Stimulated activated CD4-positive, alpha-beta T cell treated with anti-CD3 and anti-CD28 coated beads, TNF-alpha, amount 100 ng/mL, for 24 hours (primary cell): ENCODE measurements around the gene TWF1.
"Not testable (repeated sequence)": the region's sequence is repeated elsewhere in the genome, so short reads cannot be mapped to it uniquely, and the experiment has no call there.

Source experiments
- DNase-seq, 3 experiments: peaks; one replicate each; pipeline ENCODE4 v3.0.0-alpha.2; 2020; ENCODE audit warnings: low read depth in 3 of 3

TWF1 gene

GRCh38 chr12:43805149-43805859, 813 bp downstream of the TWF1 start:
- DNase-seq = no peak

DNA sequence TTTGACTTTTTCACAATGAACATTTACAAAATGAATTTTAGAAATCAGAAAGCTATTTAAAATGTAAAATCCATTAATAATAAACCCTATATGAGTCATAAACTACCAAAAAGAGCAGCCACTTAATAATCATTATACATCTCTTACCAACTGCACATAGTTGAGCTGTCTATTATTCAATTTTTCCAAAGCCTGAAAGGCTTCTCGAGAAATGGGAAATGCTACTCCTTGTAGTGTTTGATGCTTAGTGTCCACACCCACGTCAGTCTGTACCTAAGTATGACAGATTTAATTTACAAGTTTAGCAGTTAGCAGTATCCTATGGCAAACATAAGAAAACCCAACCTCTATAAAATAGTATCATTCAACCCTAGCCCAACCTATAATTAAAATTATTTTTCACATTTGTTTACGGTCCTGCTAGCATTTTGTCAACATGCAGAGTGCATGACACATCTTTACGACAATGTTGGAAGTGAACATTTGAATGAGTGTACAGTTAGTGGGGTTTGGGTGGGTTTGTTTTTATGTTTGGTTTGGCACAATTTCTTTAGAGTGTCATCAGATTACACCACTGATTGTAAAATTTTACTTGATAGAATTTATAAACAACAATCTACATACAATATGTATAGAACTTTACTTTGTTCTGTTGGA, 8.4 kb downstream of the TWF1 start:
- no peak for DNase-seq

- DNase-seq = no peak
These were observed 10.3 kb downstream of the TWF1 start for GRCh38 chr12:43795716-43796280.

DNA sequence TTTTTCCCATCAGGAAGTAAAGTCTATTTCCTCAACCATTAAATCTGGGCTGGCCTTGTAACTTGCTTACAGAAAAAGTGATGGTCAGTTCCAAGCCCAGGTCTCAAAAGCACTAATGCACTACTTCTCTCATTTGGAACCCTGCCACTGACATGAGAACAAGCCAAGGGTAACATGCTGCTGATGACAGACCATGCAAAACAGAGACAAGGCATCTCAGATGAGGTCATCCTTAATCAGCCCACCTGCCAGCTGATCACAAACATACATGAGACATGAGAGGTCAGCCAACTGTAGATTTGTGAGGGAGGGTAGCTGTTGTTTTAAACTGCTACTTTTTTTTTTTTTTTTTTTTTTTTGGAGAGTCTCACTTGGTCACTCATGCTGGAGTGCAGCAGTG, 16.2 kb downstream of the TWF1 start:
- DNase-seq = no peak

GRCh38 chr12:43786899-43787693, 19.0 kb downstream of the TWF1 start:
- no peak for DNase-seq

DNA sequence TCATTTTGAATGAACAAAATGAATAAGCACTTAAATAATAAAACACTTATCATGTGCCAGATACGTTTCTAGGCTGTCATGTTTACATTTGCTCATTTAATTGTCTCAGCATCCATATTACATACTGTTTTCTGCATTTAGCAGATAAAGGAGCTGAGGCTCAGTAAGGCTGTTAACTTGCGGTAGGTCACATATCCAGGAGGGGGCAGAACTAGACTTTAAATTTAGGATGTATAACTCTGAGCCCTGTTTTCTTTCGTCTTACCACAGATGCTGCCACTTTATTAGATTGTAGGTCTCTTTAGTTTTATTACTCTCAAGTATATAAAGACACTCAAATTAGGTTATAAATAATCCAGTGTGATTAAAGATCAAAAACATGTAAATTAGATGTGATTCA, 29.6 kb downstream of the TWF1 start:
- DNase-seq = no peak

DNA sequence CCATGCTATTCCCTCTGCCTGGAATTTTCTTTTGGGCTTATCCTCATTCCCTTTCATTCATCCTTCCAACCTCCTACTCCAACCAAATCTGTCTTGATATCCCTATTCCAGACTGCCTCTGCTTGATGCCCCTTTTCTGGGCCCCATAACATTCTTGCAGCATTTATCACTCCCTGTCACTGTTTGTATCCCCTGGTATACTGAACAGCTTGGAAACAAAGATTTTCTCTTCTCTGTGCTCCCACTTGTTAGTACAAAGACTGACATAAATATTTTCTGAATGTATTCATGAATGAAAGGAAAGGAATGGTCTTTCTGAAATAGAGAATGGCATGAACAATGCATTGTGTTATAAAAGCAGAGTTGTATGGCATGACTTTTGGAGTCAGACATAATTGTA, 39.8 kb downstream of the TWF1 start:
- DNase-seq = no peak

DNA sequence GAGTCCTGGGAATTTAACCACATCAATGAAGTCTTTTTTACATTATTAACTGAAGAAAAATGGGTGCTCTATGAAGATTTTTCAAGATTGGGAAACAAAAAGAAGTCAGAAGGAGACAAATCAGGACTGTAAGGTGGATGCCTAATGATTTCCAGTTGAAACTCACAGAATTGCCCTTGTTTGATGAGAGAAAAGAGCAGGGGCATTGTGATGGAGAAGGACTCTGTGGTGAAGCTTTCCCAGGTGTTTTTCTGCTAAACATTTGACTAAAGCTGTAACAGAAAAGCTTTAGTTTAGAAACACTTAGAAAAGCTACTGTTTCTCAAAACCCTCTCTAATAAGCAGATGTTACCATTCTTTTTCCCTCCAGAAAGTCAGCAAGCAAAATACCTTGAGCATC, 41.6 kb downstream of the TWF1 start:
- no peak for DNase-seq

DNA sequence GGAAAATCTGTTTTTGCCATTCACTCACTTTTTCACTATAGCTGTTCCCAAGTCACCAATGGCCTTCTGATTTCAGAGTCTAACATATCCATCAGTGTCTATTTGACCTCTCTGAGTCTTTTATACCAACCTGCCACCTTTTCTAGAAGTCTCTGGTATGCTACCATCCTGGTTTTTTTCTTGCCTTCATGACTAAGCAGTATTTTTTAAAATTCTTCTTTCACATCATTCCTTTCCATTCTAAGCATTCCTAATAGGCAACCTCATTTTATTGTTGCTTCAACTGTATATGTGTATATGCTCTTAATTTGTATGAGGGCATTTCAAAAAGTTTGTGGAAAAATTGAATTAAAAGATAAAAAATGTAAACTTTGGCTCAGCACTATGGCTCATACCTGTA, 42.3 kb downstream of the TWF1 start:
- no peak for DNase-seq

DNA sequence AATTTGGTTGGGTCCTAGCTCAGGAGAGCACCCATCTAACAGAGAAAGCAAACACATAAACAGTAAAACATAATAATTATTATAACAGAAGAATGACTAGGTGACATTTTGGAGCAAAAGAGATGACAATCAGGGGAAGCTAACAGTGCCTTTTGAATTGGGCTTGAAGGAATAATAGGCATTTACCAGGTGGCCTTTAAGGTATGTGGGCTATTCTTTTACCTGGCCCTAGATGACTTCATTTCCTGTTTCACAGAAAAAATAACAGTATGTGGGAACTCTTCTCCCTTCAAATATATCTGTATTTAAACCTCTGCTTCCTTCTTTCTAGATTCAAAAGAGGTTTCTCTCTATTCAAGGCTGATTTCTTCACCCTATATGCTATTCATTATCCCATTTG, 43.5 kb downstream of the TWF1 start:
- no peak for DNase-seq

DNA sequence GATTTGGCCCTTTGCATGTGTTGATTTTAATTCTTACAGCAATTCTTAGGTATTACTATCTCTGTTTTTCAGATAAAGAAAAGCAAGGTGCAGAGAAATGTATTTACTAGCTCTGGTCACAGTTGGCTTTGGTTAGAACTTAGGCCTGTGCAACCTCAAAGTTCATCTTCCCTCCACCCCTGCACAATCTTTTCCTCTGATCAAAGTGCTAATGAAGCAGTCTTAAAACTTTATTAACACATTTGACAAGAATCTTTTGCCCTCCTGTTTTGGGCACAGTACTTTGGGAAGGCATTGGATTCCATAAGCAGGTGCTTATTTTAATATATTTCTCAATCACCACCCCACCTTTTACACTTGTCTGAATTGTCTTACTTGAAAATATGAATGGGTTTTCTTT, 44.6 kb downstream of the TWF1 start:
- DNase-seq = no peak

- DNase-seq = no peak
These were observed 45.7 kb downstream of the TWF1 start for GRCh38 chr12:43760396-43760795.

DNA sequence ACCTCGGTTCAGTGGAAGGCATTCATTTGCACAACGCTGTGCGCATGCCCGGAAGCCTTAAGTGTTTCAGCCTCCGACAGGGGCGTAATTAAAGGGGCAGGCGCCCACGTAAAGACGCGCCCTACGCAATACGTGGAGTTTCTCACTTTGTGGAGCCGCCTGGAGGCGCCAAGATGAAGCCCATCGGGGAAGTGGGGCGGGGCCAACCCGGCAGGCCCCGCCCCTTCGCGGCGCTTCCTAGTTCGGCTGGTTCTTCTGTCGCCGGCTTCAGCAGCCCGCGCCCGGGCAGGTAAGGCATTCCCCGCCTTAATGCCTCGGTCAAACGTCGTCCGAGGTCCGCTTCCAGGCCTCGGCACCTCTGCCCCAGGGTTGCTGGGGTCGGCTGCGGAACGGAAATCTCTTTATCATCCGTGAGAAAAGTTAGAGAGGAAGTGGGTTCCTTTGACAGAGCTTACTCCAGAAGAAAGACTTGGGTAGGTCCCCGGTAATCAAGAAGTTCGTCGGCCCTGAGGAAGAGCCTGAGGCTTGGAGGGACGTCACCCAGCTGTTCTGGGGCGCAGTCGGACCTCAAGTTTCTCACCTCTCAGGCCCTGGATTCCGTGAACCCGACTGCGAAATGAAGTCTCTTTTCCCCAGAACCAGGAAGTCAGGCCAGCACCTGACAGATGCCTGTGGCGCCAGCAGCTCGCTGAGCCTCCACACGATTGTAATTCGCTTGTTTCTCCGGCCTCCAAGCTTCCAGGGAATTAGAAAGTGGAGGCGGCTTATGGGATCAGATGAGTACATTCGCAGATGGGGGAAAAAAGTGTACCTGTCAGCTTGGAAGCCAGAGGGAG, 47.2 kb downstream of the TWF1 start, which contains the start of the genes IRAK4 and PUS7L:
TSS of gene IRAK4 (plus strand) at position 224 of the 836 bp plus-strand sequence. CDS start 9,161 bp downstream, outside the sequence.
TSS of gene PUS7L (minus strand) at position 63 of the 836 bp plus-strand sequence. CDS start 3,545 bp downstream, outside the sequence.
- DNase-seq = peak; percentile 90 to 95 (median 94)

DNA sequence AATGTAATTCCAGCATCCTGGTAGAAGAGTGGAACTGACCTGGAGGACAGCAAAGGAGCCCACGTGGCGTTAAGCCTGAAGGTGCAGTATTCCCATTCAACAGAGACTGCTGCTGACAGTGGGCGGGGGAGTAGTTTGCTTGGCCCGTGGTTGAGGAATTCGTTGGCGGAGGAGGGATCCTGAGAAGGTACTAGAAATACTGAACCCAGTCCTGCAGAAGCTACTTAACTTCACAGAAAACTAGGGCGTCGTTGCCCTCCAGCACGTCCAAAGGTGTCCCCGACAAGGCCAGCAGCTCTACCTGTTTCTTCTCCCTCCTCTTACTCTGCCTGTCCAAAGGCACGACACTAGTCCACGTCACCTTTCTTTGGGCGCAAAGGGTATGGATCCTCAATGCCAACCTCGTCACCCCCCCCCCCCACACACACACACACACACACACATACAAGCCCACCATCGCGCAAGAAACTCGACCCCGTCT, 47.8 kb downstream of the TWF1 start:
- peak in 2 of 3 experiments; percentile 4 to 8 for DNase-seq

DNA sequence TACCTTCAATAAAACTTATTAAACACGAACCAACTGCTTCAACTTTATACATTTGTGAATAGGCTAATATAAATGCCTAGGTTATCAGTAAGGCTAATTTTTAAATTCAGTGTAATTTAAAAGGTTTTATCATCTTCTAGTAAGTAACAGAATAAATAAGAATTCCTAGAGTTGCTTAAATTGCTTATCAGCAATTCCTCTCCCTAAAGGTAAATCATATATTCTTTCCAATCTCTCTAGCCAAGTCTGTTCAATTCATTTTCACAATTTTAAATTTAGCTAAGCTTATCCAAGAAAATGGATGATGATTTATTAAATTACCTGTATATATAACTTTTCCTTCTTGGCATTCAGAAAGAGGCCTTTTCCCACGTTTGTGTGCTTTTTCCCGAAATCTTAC, 52.1 kb downstream of the TWF1 start:
- DNase-seq = no peak

- not testable (repeated sequence) for DNase-seq
These were observed 54.8 kb downstream of the TWF1 start for GRCh38 chr12:43751360-43751759.

DNA sequence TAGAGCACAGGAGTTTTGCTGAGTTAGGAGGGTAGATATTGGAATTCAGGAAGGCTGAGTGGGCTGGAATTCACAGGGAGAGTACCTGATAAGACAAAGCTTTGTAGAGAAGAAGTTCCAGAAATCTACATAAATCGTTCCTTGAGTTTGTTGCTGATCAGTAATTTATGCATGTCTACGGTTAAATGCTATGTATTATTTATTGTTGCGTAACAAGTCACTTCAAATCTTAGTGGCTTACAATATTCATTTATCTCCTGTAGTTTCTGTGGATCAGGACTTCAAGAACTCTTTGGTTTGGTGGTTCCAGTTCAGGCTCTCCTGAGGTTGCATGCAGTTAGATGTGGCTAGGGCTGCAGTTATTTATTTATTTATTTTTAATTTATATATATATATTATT, 55.3 kb downstream of the TWF1 start:
- DNase-seq = no peak

DNA sequence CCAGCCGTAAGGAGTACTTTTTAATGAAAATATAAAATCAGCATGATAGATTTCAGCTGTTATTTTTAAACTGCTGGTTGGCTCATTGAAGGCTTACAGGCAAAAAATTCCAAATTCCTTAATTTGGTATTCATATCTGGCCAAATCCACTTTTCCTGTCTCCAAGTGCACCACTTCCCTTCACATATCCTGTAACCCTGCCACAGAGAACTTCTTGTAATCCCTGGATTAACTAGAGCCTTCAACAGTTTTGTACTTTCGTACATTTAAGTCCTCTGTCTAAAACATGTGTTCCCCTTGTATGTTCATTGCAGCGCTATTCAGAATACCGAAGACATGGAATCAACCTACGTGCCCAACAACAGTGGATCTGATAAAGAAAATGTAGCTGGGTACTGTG, 57.1 kb downstream of the TWF1 start:
- DNase-seq = no peak

- no peak for DNase-seq
These were observed 61.3 kb downstream of the TWF1 start for GRCh38 chr12:43744826-43745225.
